ENCODE results near the gene AOPEP.
"Not testable (repeated sequence)": the region's sequence is repeated elsewhere in the genome, so short reads cannot be mapped to it uniquely, and the experiment has no call there.

Gene AOPEP

GRCh38 chr9:94818178-94818541 lies 91.7 kb downstream of the AOPEP start:
- DNase-seq (ENCODE audit: low spot score), result no peak

GRCh38 chr9:94819161-94819687 lies 92.7 kb downstream of the AOPEP start:
- DNase-seq (ENCODE audit: low spot score), result no peak

- no peak for DNase-seq (ENCODE audit: low spot score)
These were observed 94.8 kb downstream of the AOPEP start for GRCh38 chr9:94821098-94821887.

GRCh38 chr9:94822273-94822672 lies 95.8 kb downstream of the AOPEP start:
- DNase-seq (ENCODE audit: low spot score), result no peak

- DNase-seq (ENCODE audit: low spot score), result no peak
These were observed 97.2 kb downstream of the AOPEP start for GRCh38 chr9:94823710-94824109.

- DNase-seq (ENCODE audit: low spot score), result no peak
These were observed 97.9 kb downstream of the AOPEP start for GRCh38 chr9:94824411-94824810.

- DNase-seq (ENCODE audit: low spot score), result no peak
These were observed 98.6 kb downstream of the AOPEP start for GRCh38 chr9:94824913-94825610.

GRCh38 chr9:94825611-94825958 lies 99.1 kb downstream of the AOPEP start:
- DNase-seq (ENCODE audit: low spot score), result no peak

- no peak for DNase-seq (ENCODE audit: low spot score)
These were observed 99.5 kb downstream of the AOPEP start for GRCh38 chr9:94826044-94826443.

GRCh38 chr9:94826644-94827410 lies 100.3 kb downstream of the AOPEP start:
- DNase-seq (ENCODE audit: low spot score), result no peak

GRCh38 chr9:94827584-94828304 lies 101.2 kb downstream of the AOPEP start:
- DNase-seq (ENCODE audit: low spot score), result no peak

- no peak for DNase-seq (ENCODE audit: low spot score)
These were observed 103.0 kb downstream of the AOPEP start for GRCh38 chr9:94829380-94830070.

GRCh38 chr9:94830071-94830604 lies 103.6 kb downstream of the AOPEP start:
- not testable (repeated sequence) for DNase-seq (ENCODE audit: low spot score)

- no peak for DNase-seq (ENCODE audit: low spot score)
These were observed 107.3 kb downstream of the AOPEP start for GRCh38 chr9:94833802-94834201.

- DNase-seq (ENCODE audit: low spot score), result no peak
These were observed 110.9 kb downstream of the AOPEP start for GRCh38 chr9:94837404-94837803.

GRCh38 chr9:94839398-94839797 lies 112.9 kb downstream of the AOPEP start:
- DNase-seq (ENCODE audit: low spot score), result no peak

GRCh38 chr9:94840738-94841137 lies 114.2 kb downstream of the AOPEP start:
- DNase-seq (ENCODE audit: low spot score), result no peak

GRCh38 chr9:94843134-94843533 lies 116.6 kb downstream of the AOPEP start:
- no peak for DNase-seq (ENCODE audit: low spot score)

GRCh38 chr9:94846739-94847138 lies 120.2 kb downstream of the AOPEP start:
- DNase-seq (ENCODE audit: low spot score), result no peak

- DNase-seq (ENCODE audit: low spot score), result no peak
These were observed 121.0 kb downstream of the AOPEP start for GRCh38 chr9:94847486-94847885.

GRCh38 chr9:94848791-94849190 lies 122.3 kb downstream of the AOPEP start:
- DNase-seq (ENCODE audit: low spot score), result not testable (repeated sequence)

All from putamen (tissue), 1 donor.